ENCODE data around the gene SPEN. TPM values are rescaled to one million over a fixed set of nuclear protein-coding genes. Genes with fewer than 3 reads are reported as not detected.

SPEN gene
- polyA plus RNA-seq, 1 of the 3 experiments (the other 2 are of a cell fraction) = 6.1 TPM

- Histone ChIP-seq H3K9ac (no peak overlapping the region), H3K9me2 (no peaks in the 10 kb centered on the region), H4K20me1 (ENCODE audit: insufficient read depth) (no peaks in the 10 kb centered on the region; the same call in 1 of the 2 replicates), H3K4me2 (peak overlapping the region; percentile 76; the same call in 1 of the 2 replicates), H3K36me3 (replicated peaks in 1 of 2; ENCODE audit: control insufficient read depth in 1 of 2, insufficient read depth in 2 of 2, low read length in 1 of 2) (peaks cover 8 to 54% of the 10 kb centered on the region in 2 experiments), H3K4me3 (ENCODE audit: low read depth in 2 of 2, low read length in 1 of 2) (no peak overlapping the region), H3K79me2 (ENCODE audit: insufficient read depth) (peaks cover 55% of the 10 kb centered on the region), H3K27me3 (ENCODE audit: insufficient read depth) (no peaks in the 10 kb centered on the region), H3K4me1 (ENCODE audit: control insufficient read depth in 1 of 2, insufficient read depth in 2 of 2, low read depth in 1 of 2, low read length in 1 of 2) (peaks cover 49 to 51% of the 10 kb centered on the region in 2 experiments), H3K9me3 (no peaks in the 10 kb centered on the region), H2AFZ (ENCODE audit: low read depth) (no peak overlapping the region), H3K27ac (ENCODE audit: low read depth in 2 of 2, low read length in 1 of 2) (peak overlapping the region; percentile 55 to 93; a peak in 3 of 4 replicates), H3F3A (replicated peaks; ENCODE audit: insufficient read depth) (peaks cover 32% of the 10 kb centered on the region)
- TF ChIP-seq EZH2phosphoT487 (IDR thresholded peaks at IDR 0.05; ENCODE audit: borderline replicate concordance, low read depth) = no peak
- no peak for TF ChIP-seq GABPA (IDR thresholded peaks at IDR 0.05; ENCODE audit: low read depth)
- no peak for TF ChIP-seq RXRA (IDR thresholded peaks at IDR 0.05; ENCODE audit: borderline replicate concordance, low read depth)
- no peak for TF ChIP-seq REST (IDR thresholded peaks at IDR 0.05; ENCODE audit: low read depth, low read length)
- no peak for TF ChIP-seq FOSL2 (IDR thresholded peaks at IDR 0.05; ENCODE audit: borderline replicate concordance, low read depth)
- TF ChIP-seq TEAD4 (IDR thresholded peaks at IDR 0.05; ENCODE audit: borderline replicate concordance, insufficient read depth) = no peak
- no peak for TF ChIP-seq RFX5 (IDR thresholded peaks at IDR 0.05; ENCODE audit: low read length)
- TF ChIP-seq YY1 (IDR thresholded peaks at IDR 0.05; ENCODE audit: low read depth) = no peak
- no peak for TF ChIP-seq POLR2AphosphoS5 (IDR thresholded peaks at IDR 0.05; ENCODE audit: low read depth, low read length)
- no peak for TF ChIP-seq NFIC (IDR thresholded peaks at IDR 0.05; ENCODE audit: borderline replicate concordance)
- TF ChIP-seq TAF1 (IDR thresholded peaks at IDR 0.05; ENCODE audit: borderline replicate concordance, low read depth, low read length) = no peak
- TF ChIP-seq MAX (IDR thresholded peaks at IDR 0.05; ENCODE audit: low read depth) = no peak
- no peak for TF ChIP-seq ZBTB33 (IDR thresholded peaks at IDR 0.05; ENCODE audit: borderline replicate concordance, low read depth)
- TF ChIP-seq RCOR1 (IDR thresholded peaks at IDR 0.05; ENCODE audit: low read length) = no peak
- no peak for TF ChIP-seq FOXJ3 (CRISPR knock-in tag; IDR thresholded peaks at IDR 0.05)
- TF ChIP-seq GATA2 (CRISPR knock-in tag; IDR thresholded peaks at IDR 0.05) = no peak
- TF ChIP-seq CHD2 (IDR thresholded peaks at IDR 0.05; ENCODE audit: low read length, partially characterized antibody) = no peak
- ChIA-PET CTCF (interaction anchor here (0.8 kb wide), 1 partner anchor 22 kb away, joined by 3 read pairs; no protein-coding TSS in a partner anchor), POLR2A (interaction anchor here (0.6 kb wide), 1 partner anchor 9 kb away, joined by 4 read pairs; no protein-coding TSS in a partner anchor)
- DNase-seq = no peak
- 92% methylated on average over 9 of the region's 16 CpGs for WGBS (ENCODE audit: low lambda C conversion rate)
Observed at GRCh38 chr1:15948091-15948591, 100.6 kb downstream of the SPEN start.
